Measurements from ENCODE around the gene OR10S1.
"Not testable (repeated sequence)": the region's sequence is repeated elsewhere in the genome, so short reads cannot be mapped to it uniquely, and the experiment has no call there.

OR10S1 gene, protein sequence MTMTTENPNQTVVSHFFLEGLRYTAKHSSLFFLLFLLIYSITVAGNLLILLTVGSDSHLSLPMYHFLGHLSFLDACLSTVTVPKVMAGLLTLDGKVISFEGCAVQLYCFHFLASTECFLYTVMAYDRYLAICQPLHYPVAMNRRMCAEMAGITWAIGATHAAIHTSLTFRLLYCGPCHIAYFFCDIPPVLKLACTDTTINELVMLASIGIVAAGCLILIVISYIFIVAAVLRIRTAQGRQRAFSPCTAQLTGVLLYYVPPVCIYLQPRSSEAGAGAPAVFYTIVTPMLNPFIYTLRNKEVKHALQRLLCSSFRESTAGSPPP

GRCh38 chr11:123977731-123978347 lies at the start of gene OR10S1:
Gene OR10S1 (minus strand): TSS chr11:123977781. CDS start chr11:123977664, 117 bp downstream.
- no peak for DNase-seq (ENCODE audit: low read depth)

GRCh38 chr11:124026498-124026897 lies 48.9 kb upstream of the OR10S1 start, which contains the start of gene OR10G8:
Gene OR10G8 (plus strand): TSS chr11:124026798. CDS start chr11:124029623, 2,825 bp downstream.
- DNase-seq (ENCODE audit: low read depth) = no peak

- DNase-seq (ENCODE audit: low read depth) = not testable (repeated sequence)
Measured at GRCh38 chr11:124015837-124016236, 38.3 kb upstream of the OR10S1 start.

DNA sequence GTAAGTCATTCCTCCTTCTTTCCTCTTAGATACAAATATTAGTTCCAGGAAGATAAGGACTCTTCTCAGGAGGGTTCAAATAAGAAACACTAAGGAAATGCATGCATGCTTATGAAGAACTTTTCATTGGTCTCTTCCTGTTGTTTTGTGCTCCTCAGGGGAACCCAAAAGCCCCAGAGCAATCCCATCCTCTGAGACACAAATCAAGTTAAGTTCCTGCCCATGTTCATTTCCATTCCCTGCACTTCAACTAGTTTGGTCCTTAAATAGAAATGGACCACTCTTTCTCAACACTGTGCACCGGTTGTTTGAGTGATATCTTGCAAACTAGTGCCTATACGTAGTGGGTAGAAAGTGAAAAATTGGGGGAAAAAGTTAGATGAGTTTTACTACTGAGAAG lies 35.1 kb upstream of the OR10S1 start, which contains the start of gene OR10G4:
Gene OR10G4, plus strand, starts transcription at position 301 of the 400 bp plus-strand sequence. CDS start 2,578 bp downstream, outside the sequence.
- no peak for DNase-seq (ENCODE audit: low read depth)

DNA sequence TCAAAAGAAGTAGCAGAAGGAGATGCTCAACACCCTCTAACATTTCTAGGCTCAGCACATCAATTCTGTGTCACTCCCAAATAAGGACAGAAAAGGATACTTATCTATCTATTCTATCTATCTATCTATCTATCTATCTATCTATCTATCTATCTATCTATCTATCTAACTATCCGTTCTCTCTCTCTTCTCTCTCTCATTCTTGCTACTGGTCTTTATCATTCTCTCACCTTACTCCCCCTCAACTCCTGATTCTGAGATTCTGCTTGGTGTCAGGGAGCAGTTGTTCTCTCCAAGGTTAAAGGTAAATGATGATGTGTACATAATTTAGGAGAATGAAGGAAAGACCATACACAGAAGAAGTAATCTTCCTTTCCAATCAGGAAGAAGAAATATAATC lies 17.5 kb upstream of the OR10S1 start, which contains the start of gene OR10G6:
Gene OR10G6, minus strand, starts transcription at position 43 of the 400 bp plus-strand sequence. Its CDS starts 0 bp downstream, at position 43.
- no peak for DNase-seq (ENCODE audit: low read depth)

GRCh38 chr11:123979311-123979710 lies 1.7 kb upstream of the OR10S1 start:
- no peak for DNase-seq (ENCODE audit: low read depth)

- no peak for DNase-seq (ENCODE audit: low read depth)
Measured at GRCh38 chr11:123976770-123977560, 616 bp downstream of the OR10S1 start.

DNA sequence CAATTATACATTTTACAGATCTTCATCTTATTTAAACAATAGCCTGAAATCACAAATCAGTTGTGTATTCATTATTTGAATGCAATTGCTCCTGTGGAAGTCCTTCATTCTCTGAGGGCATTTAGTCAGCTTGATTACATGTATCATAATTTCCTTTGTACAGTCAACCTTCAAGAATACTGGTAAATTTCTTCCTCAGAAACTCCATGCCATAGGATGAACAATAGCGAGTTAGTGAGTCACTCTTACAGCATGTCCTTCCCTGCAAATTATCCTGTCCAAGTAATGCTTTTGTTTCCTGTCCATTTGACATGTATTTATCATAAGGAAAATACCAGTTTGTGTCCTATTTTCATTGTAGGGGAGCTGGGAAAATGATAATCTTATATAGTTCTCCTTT lies 3.8 kb downstream of the OR10S1 start:
- DNase-seq (ENCODE audit: low read depth) = no peak

GRCh38 chr11:123956752-123957151 lies 20.8 kb downstream of the OR10S1 start:
- no peak for DNase-seq (ENCODE audit: low read depth)

DNA sequence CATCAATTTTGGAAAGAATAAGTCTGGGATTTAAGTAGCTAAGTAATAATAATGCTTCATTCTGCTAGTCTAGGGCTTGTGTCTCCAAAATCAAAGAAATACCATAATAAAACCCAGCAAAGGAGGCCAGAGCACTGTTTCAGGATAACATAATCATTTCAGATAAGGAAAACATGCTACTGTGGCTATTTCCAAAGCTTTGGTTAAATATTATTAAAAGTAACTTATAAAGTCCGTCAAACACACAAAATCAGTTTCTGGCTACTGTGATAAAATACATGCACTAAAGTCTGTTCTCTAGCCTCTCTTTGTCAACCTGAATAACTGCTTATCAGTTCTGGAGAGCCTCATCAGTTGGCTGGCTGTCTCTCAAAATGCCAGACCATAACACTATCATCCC lies 32.4 kb downstream of the OR10S1 start:
- DNase-seq (ENCODE audit: low read depth) = no peak

- no peak for DNase-seq (ENCODE audit: low read depth)
Measured at GRCh38 chr11:123943738-123944137, 33.8 kb downstream of the OR10S1 start, which contains the start of gene OR6T1. Gene OR6T1 (minus strand): TSS chr11:123943838. CDS start chr11:123943838, 0 bp downstream.

DNA sequence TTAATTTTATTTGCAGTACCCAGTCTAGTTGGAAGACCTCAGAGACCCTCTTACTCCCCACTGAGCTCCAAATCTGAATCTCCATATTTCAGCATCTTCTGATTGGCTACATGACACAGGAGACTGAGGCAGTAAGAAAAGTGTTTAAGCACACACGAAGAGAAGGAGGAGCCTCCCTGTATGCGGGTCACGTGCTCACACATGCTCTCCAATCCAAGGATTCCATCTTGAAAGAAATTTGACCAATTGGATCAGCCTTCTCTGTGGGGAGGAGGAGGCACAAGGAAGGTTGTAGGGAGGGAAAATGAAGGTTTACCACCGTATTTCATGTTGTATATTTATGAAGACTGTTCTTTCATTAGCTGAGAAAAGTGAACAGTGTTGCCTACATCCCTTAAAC lies 35.2 kb downstream of the OR10S1 start:
- no peak for DNase-seq (ENCODE audit: low read depth)

DNA sequence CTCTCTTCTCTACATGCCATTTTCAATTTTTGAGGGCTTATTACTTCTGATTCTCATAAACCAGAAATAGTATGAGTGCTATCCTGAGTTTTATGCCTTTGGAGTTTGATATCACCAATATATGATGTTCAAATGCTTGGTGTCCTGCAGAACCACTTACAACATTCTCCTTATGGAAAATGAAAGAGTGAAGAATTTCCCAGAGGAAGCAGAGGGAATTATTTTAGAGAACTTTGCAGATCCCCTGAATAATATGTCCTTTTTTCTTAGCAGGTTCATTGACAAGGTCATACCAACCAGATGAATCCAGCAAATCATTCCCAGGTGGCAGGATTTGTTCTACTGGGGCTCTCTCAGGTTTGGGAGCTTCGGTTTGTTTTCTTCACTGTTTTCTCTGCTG lies 38.3 kb downstream of the OR10S1 start, which contains the start of gene OR4D5:
Gene OR4D5, plus strand, starts transcription at position 301 of the 400 bp plus-strand sequence. Its CDS starts 0 bp downstream, at position 301.
- no peak for DNase-seq (ENCODE audit: low read depth)

Data from stimulated activated CD8-positive, alpha-beta memory T cell treated with anti-CD3 and anti-CD28 coated beads, Interleukin-7, amount 100 ng/mL, for 24 hours (primary cell).